Peyer's patch (tissue), 4 donors: ENCODE measurements around the gene ZNF787. TPM values are rescaled to one million over a fixed set of nuclear protein-coding genes. Genes with fewer than 3 reads are reported as not detected.

ENCODE experiments used
- DNase-seq, 3 donors: peaks; one replicate each; pipeline ENCODE4 v3.0.0-alpha.2; 2017 to 2019
- H3K27ac ChIP-seq, 4 donors: fragments of 200-600 bp; sonication (generic); one replicate each; pipeline ENCODE4 v1.5.1; 2016 to 2019
- H3K27me3 ChIP-seq, 2 donors: fragments of 200-600 bp; sonication (generic); one replicate each; pipeline ENCODE4 v1.5.1; 2019
- H3K36me3 ChIP-seq, 3 donors: fragments of 200-600 bp; sonication (generic); one replicate each; pipeline ENCODE4 v1.5.1; 2016 to 2019
- H3K4me1 ChIP-seq, 4 donors: fragments of 200-600 bp; sonication (generic); one replicate each; pipeline ENCODE4 v1.5.1; 2016 to 2019
- H3K4me3 ChIP-seq, 4 donors: fragments of 200-600 bp; sonication (generic); 1 replicate in 3 of 4; 2 replicates in 1 of 4; pipeline ENCODE4 v1.5.1; 2016 to 2019; ENCODE audit warnings: mild to moderate bottlenecking in 1 of 4
- H3K9me3 ChIP-seq, 4 donors: fragments of 200-600 bp; sonication (generic); one replicate each; pipeline ENCODE4 v1.5.1; 2016 to 2019; ENCODE audit warnings: mild to moderate bottlenecking in 1 of 4
- CTCF ChIP-seq, 6 experiments: fragments of 450-650 bp in 4 of 6; fragments of 200-600 bp in 2 of 6; sonication (generic) in 1 of 6; IDR thresholded peaks; one replicate each; pipeline ENCODE4 v1.5.1; 2017 to 2019; ENCODE audit warnings: antibody characterized with exemption in 6 of 6, mild to moderate bottlenecking in 3 of 6, moderate library complexity in 1 of 6
- POLR2A ChIP-seq, 2 donors: fragments of 450-650 bp; IDR thresholded peaks; one replicate each; pipeline ENCODE4 v1.5.1; 2017; ENCODE audit warnings: antibody characterized with exemption in 2 of 2, mild to moderate bottlenecking in 2 of 2, moderate library complexity in 2 of 2
- total RNA-seq, 4 donors: library from RNA; depleted of rRNA; stranded (reverse); fragments of >200 nt; gene quantifications; one replicate each; pipeline ENCODE4 v1.1.0, GENCODE V29; 2016

Gene ZNF787
- total RNA-seq, 4 donors from 2014 or later: 19.0 to 42.1 (median 26.9) TPM

DNA sequence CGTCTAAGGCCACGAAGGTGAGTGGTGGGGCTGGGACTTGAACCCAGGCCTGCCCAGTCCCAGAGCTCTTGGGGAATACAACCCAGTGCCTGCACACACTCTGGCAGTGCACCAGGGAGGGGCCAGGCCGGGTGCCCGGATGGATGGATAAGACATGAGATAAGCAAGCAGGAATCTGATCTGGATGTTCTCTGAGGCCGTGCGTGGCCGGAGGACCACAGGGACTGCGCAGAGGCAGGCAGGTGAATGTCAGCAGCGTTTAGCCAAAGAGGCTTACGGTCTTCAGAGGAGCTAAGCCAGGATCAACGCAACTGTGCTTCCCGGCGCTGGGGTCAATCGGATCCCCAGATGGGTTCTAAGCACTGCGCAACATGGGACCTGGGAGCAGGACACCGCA lies 1.5 kb downstream of the ZNF787 start:
- peak in 2 of 3 donors; percentile 73 to 78 for DNase-seq
- no peak for TF ChIP-seq CTCF (IDR thresholded peaks at IDR 0.05)
- TF ChIP-seq POLR2A (IDR thresholded peaks at IDR 0.05): peak in 1 of 2 donors; percentile 39
- H3K36me3 ChIP-seq: peaks cover 0 to 6% (median 0%) of the 10 kb centered on the region in 3 donors
- H3K4me1 ChIP-seq: peaks cover 8 to 46% (median 18%) of the 10 kb centered on the region in 4 donors
- peak overlapping the region; percentile 93 to 100 (median 96) for H3K27ac ChIP-seq
- H3K4me3 ChIP-seq: peak overlapping the region; percentile 72 to 100 (median 84)
- H3K27me3 ChIP-seq: no peaks in the 10 kb centered on the region
- no peaks in the 10 kb centered on the region for H3K9me3 ChIP-seq

DNA sequence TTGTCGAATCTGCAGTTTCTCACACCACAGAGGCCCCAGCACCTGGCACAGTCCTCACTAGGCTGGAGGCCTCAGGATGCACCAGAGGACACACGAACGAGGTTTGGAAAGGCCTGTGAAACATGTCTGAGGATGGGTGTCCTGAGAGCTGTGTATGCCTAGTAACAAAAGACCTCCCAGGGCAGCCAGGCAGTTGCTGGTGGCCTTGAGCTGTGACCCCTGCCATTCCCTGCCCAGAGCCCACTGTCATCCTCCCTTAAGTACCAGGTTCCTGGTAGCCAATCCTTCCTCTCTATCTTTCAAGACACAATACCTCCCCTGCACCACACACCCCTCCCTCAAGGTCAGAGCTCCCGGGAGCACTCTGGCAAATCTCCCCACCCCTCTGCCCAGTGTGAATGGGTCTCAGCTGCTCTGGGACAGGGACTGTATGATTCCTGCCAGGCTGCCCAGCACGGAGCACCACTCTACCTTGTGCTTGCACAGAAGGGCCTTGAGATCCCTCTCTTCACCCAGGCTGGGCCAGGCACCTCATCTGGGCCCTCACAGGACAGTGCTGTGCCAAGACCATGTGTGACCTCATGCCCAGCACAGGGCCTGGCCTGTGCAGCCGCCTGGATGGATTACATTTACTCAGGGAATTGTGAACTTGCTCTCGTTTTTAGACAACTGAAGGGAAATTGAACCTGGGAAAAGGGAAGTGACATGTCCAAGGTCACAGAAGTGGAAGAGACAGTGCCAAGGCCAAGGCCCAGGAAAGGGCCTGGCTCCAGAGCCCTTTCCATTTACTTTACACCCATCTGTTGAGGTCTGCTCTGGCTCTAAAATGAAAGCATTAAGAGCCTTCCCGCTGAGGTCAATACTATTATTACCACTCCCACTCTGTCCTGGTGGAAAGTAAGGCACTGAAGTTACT lies 2.2 kb downstream of the ZNF787 start:
- H3K9me3 ChIP-seq: no peaks in the 10 kb centered on the region
- H3K27ac ChIP-seq: peak overlapping the region; percentile 93 to 100 (median 96)
- peak overlapping the region in 3 of 4 donors; percentile 72 to 100 (median 75) for H3K4me3 ChIP-seq
- peaks cover 0 to 6% (median 0%) of the 10 kb centered on the region in 3 donors for H3K36me3 ChIP-seq
- H3K4me1 ChIP-seq: peaks cover 8 to 53% (median 21%) of the 10 kb centered on the region in 4 donors
- no peak for DNase-seq
- H3K27me3 ChIP-seq: no peaks in the 10 kb centered on the region
- TF ChIP-seq POLR2A (IDR thresholded peaks at IDR 0.05): no peak
- no peak for TF ChIP-seq CTCF (IDR thresholded peaks at IDR 0.05)

GRCh38 chr19:56117889-56118288 lies 3.2 kb downstream of the ZNF787 start:
- TF ChIP-seq POLR2A (IDR thresholded peaks at IDR 0.05) (no peak), CTCF (IDR thresholded peaks at IDR 0.05) (no peak)
- peaks cover 8 to 63% (median 28%) of the 10 kb centered on the region in 4 donors for H3K4me1 ChIP-seq
- H3K4me3 ChIP-seq: no peak overlapping the region
- no peak overlapping the region for H3K27ac ChIP-seq
- H3K9me3 ChIP-seq: no peaks in the 10 kb centered on the region
- no peak for DNase-seq
- H3K27me3 ChIP-seq: no peaks in the 10 kb centered on the region
- peaks cover 0 to 6% (median 0%) of the 10 kb centered on the region in 3 donors for H3K36me3 ChIP-seq

DNA sequence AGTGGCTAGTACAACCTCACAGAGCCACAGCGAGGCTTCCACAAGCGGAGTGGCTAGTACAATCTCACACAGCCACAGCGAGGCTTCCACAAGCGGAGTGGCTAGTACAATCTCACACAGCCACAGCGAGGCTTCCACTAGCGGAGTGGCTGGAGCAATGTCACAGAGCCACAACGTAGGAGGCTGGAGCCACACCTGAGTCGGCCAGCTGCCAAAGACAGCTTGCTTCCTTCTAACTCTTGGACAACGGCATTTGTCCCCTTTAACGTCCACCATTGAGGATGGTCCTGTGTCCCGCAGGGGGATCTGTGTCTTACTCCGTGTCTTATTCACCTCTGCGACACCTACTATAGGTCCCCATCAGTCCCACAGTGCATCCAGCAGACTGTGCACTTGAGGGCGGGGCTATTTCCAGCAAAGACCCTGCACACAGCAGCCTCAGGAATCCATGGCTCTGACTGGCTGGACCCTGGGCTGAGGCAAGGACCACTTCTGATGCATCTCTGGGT lies 3.7 kb downstream of the ZNF787 start:
- Histone ChIP-seq H3K36me3 (peaks cover 0 to 6% (median 0%) of the 10 kb centered on the region in 3 donors), H3K4me1 (peaks cover 8 to 68% (median 33%) of the 10 kb centered on the region in 4 donors), H3K9me3 (no peaks in the 10 kb centered on the region), H3K27me3 (no peaks in the 10 kb centered on the region), H3K27ac (no peak overlapping the region), H3K4me3 (no peak overlapping the region)
- TF ChIP-seq POLR2A (IDR thresholded peaks at IDR 0.05): no peak
- no peak for TF ChIP-seq CTCF (IDR thresholded peaks at IDR 0.05)
- DNase-seq: peak in 1 of 3 donors; percentile 49

DNA sequence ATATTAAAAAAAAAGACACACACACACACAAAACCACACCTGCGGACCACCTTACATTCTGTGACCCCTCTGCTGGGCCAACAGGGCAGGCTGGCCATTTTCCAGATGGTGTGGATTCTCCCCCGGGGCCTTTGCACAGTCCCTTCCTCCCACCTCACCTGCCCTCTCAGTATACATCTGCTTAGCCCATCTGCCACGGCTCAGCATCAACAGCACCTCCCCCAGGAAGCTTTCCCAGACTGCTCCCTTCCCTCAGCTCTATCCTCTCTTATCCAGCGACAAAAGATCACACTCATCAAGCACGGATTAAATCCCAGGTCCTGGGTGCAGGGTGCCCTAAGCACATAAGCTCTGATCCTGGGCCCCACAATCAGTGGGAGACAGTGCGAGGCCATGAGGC lies 4.5 kb downstream of the ZNF787 start:
- Histone ChIP-seq H3K27ac (no peak overlapping the region), H3K27me3 (no peaks in the 10 kb centered on the region)

More for the DNA sequence above, 4.5 kb downstream of the ZNF787 start:
- no peak for DNase-seq
- Histone ChIP-seq H3K9me3 (no peaks in the 10 kb centered on the region), H3K36me3 (peaks cover 0 to 6% (median 0%) of the 10 kb centered on the region in 3 donors), H3K4me1 (peaks cover 13 to 76% (median 41%) of the 10 kb centered on the region in 4 donors), H3K4me3 (no peak overlapping the region)
- no peak for TF ChIP-seq POLR2A (IDR thresholded peaks at IDR 0.05)
- TF ChIP-seq CTCF (IDR thresholded peaks at IDR 0.05): no peak
